ENCODE results near the gene SGCG.

SGCG gene

DNA sequence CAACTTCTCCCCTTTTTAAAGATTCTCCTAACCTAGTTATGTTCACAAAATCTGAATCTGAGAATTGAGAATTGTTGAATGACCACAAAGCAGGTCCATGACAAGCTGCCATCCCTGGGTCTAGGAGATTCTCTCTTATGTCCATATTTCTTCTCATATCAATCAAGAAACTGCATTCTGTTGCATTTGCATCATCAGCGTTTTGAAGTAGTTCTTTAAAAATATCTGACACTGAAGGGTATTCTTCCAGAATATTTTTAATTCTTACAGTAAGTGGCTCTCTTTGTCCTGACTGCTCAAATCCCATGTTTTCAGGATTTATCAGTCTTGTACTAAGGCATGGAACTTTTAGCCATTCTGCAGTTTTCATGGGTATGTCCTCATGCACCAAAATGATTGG is 158.4 kb downstream of the SGCG start:
- peaks cover 25% of the 10 kb centered on the region for H3K36me3 ChIP-seq (replicated peaks)
- H3K27ac ChIP-seq, result no peak overlapping the region
- no peaks in the 10 kb centered on the region for H3K27me3 ChIP-seq (replicated peaks)
- H3K4me3 ChIP-seq (ENCODE audit: low read depth, low read length), result no peak overlapping the region
- no peak for DNase-seq
- in situ Hi-C loops (cut with HindIII; ENCODE audit: low pct_ligation_motif_present, low sequenced_read_pairs), result no loop called here
- TF ChIP-seq, protein P1, sequence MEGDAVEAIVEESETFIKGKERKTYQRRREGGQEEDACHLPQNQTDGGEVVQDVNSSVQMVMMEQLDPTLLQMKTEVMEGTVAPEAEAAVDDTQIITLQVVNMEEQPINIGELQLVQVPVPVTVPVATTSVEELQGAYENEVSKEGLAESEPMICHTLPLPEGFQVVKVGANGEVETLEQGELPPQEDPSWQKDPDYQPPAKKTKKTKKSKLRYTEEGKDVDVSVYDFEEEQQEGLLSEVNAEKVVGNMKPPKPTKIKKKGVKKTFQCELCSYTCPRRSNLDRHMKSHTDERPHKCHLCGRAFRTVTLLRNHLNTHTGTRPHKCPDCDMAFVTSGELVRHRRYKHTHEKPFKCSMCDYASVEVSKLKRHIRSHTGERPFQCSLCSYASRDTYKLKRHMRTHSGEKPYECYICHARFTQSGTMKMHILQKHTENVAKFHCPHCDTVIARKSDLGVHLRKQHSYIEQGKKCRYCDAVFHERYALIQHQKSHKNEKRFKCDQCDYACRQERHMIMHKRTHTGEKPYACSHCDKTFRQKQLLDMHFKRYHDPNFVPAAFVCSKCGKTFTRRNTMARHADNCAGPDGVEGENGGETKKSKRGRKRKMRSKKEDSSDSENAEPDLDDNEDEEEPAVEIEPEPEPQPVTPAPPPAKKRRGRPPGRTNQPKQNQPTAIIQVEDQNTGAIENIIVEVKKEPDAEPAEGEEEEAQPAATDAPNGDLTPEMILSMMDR (IDR thresholded peaks at IDR 0.05; ENCODE audit: low read depth, low read length, missing control alignments), result no peak

DNA sequence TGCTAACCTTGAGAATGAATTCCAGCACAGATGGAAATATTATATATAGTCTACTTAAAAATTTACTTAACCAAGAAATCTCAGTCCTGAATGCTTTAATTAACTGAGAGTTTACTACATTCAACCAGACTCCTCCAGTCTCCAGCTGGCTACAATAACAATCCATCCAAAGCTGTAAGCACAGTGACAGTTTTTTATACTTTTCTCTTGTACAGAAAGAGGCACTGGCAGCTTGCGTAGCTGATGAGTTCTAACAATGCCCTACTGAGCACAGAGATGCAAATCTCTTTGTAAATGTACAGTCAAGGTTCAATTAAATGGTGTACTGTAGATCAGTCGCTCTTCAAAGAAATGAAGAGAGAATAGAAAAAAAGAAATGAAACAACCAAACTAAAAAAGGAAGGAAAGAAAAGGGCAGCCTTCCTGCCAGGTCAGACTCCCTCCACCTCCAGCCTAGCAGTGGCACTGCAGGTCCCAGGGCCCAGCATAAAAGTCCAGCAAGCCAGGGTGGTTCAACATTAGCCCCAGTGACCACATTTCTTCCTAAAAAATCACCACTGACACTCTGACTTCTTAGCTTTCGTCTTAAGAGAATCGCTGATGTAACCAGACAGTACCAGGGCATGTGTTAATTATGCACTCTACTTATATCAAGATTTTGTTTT is 164.3 kb downstream of the SGCG start:
- TF ChIP-seq, protein P1 (IDR thresholded peaks at IDR 0.05; ENCODE audit: low read depth, low read length, missing control alignments), result no peak
- in situ Hi-C loops (cut with HindIII; ENCODE audit: low pct_ligation_motif_present, low sequenced_read_pairs), result no loop called here
- Histone ChIP-seq H3K27me3 (replicated peaks) (no peaks in the 10 kb centered on the region), H3K36me3 (replicated peaks) (peaks cover 37% of the 10 kb centered on the region), H3K4me3 (ENCODE audit: low read depth, low read length) (no peak overlapping the region), H3K27ac (no peak overlapping the region)
- DNase-seq, result no peak

DNA sequence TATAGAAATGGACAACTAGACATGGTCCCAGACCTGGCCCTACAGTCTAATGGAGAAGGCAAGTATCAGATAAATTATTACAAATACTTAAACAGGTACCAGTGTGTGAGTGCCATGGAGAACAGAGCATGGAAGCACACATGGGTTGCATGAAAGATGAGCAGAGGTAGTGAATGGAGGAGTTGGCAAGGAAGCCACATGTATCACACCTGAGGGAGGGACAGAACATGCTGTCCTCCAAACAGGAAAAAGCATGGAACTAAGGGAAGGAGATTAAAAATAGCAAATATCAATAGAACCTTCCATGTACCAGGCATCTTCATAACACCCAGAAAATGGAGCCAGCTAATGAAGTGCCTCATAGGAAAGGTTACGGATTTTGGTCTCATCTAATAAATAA is 166.8 kb downstream of the SGCG start:
- peaks cover 36% of the 10 kb centered on the region for H3K36me3 ChIP-seq (replicated peaks)

DNA sequence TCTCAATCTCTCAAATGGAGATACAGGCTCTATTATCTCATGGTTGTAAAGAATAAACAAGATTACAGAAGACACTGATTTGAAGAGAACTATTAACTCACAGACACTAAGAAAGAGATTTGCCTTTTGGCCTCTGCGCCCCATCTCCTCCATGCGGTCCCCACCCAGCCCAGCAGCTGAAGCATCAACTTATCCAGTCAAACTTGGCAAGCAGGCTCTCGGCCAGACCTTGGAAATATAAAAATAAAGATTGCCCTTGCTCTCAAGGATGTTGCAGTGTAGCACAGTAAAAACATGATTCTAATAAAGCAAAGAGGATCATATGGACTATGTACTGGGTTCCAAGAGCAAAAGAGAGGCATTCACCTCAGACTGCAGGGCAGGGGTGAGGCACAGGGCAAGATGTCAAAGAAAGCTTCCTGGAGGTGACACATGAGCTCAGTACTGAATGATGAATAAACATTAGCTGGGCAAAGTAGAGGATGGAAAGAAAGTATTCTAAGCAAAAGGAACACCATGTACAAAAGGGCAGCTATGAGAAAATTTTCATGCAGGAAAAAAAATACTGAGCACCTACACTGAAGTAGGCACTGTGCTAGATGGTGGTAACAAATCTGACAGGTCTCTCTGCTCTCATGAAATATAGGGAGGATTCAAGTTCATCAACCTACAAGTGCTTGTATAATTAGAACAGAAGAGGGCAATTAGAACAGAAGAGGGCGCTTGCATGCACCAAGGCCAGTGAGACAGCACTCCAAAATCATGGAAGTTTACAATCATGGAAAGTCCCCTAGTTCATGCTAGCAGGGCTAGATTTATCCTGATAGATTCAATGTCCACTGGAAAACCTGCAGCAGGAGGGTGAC is 167.7 kb downstream of the SGCG start:
- H3K27me3 ChIP-seq (replicated peaks), result no peaks in the 10 kb centered on the region
- DNase-seq, result no peak
- in situ Hi-C loops (cut with HindIII; ENCODE audit: low pct_ligation_motif_present, low sequenced_read_pairs), result no loop called here
- H3K4me3 ChIP-seq (ENCODE audit: low read depth, low read length), result no peak overlapping the region
- TF ChIP-seq, protein P1 (IDR thresholded peaks at IDR 0.05; ENCODE audit: low read depth, low read length, missing control alignments), result peak; percentile 29
- H3K36me3 ChIP-seq (replicated peaks), result peaks cover 44% of the 10 kb centered on the region
- no peak overlapping the region for H3K27ac ChIP-seq

More for the DNA sequence above, 166.8 kb downstream of the SGCG start:
- in situ Hi-C loops (cut with HindIII; ENCODE audit: low pct_ligation_motif_present, low sequenced_read_pairs), result no loop called here
- no peak for DNase-seq
- H3K27ac ChIP-seq, result no peak overlapping the region
- no peak overlapping the region for H3K4me3 ChIP-seq (ENCODE audit: low read depth, low read length)
- no peaks in the 10 kb centered on the region for H3K27me3 ChIP-seq (replicated peaks)
- TF ChIP-seq, protein P1 (IDR thresholded peaks at IDR 0.05; ENCODE audit: low read depth, low read length, missing control alignments), result no peak

DNA sequence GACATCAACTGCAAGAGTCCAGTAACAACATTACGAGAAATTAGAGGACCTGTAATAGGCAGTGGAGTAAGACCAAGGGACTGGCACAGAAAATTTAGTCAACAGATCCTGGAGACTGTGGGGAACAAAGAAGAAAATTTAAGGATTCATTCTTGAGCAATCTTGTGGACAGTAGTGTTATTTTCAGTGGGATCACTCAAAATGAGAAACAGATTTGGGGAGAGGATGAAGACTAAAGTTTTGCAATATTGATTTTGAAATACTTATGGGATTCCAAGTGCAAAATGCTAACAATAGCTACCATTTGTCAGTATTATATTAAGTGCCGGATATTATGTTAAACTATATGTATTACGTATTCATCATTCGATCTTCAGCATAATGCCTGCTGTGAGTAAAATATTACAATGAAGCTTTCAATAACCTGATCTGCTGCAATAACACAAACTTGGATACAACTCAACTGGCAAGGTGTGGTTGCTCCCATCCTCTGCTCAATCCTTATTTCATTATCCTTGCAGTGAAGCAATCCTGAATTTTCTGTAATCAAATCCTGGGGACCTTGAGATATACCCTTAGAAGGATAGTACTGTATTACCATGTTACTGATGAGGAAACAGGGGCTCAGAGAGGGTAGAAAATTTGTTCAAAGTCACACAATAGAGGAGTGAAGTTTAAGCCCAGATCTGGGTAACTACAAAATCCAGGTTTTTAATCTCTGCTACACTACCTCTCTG is 168.6 kb downstream of the SGCG start:
- no peak for DNase-seq
- H3K4me3 ChIP-seq (ENCODE audit: low read depth, low read length), result no peak overlapping the region
- in situ Hi-C loops (cut with HindIII; ENCODE audit: low pct_ligation_motif_present, low sequenced_read_pairs), result no loop called here
- no peaks in the 10 kb centered on the region for H3K27me3 ChIP-seq (replicated peaks)
- TF ChIP-seq, protein P1 (IDR thresholded peaks at IDR 0.05; ENCODE audit: low read depth, low read length, missing control alignments), result no peak
- no peak overlapping the region for H3K27ac ChIP-seq
- peaks cover 48% of the 10 kb centered on the region for H3K36me3 ChIP-seq (replicated peaks)

Measured in brain microvascular endothelial cell (primary cell).